Stimulated activated CD4-positive, alpha-beta T cell treated with anti-CD3 and anti-CD28 coated beads, Interleukin-4, amount 100 ng/mL, for 4 hours (primary cell): ENCODE results near the gene KDELR1.
A peak's percentile ranks its signal among the peaks of the same experiment; 100 is the strongest.
"Not testable (repeated sequence)": the region's sequence is repeated elsewhere in the genome, so short reads cannot be mapped to it uniquely, and the experiment has no call there.

ENCODE experiments used
- DNase-seq, 2 experiments: peaks; one replicate each; pipeline ENCODE4 v3.0.0-alpha.2; 2020

KDELR1 gene

GRCh38 chr19:48397263-48398101, 6.1 kb upstream of the KDELR1 start:
- DNase-seq = no peak

DNA sequence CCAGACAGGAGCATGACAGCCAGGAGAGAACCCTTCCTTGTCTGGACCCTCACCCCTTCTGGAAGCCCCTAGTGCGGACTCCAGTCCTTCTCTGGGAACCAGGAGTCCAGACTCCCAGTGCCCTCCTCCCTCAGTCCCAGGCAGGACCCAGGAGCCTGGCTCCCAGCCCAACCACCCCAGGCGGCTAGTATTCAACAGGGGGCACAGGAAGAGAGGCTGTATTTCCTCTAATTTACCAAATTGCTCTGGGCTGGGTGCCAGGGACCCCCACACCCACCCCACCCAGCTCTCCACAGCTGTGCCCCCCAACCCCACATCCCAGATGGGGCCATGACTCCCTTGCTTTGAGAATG, 5.4 kb upstream of the KDELR1 start:
- no peak for DNase-seq

GRCh38 chr19:48396016-48396823, 4.9 kb upstream of the KDELR1 start:
- no peak for DNase-seq

GRCh38 chr19:48395499-48395898, 4.1 kb upstream of the KDELR1 start:
- DNase-seq = no peak

GRCh38 chr19:48395170-48395455, 3.8 kb upstream of the KDELR1 start:
- no peak for DNase-seq

DNA sequence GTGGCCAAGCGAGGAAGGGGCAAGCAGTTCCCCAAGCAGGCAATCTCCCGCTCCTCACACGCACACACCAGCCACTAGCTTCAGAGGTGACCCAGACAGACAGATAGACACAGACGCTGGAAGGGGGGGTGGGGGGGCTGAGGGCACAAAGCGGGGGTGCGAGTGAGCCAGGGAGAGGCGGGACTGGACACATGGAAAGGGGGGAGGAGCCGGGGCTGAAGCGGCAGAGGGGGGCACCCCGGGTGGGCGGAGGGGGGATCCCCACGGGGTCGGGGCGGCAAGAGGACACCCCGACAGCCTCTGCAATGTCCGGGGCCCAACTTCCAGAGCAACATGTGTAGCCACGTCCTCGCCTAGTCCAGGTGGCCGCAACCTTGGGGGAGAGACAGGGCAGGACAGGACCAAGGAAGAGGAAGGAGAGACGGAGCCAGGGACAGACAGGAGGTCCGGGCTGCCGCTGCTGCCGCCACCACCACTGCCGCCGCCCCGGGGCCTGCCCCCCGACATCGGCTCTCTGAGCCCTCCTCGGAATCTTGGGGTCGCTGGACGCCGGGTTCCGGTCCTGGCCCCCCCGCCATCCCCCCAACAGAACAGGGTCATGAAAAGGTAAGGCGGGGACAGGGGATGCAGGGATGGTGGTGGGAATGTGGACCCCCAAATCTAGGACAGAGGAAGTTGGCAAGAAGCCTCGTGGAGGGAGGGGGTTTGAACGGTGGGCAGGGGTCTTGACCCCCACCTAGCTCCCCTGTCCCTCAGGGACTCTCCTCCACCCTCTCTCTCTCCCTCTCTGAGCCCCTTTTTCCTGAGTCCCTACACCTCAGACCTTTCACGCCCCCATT, 3.2 kb upstream of the KDELR1 start:
- no peak for DNase-seq

GRCh38 chr19:48393559-48394330, 2.4 kb upstream of the KDELR1 start, which contains the start of gene GRIN2D:
TSS of gene GRIN2D (plus strand) at chr19:48393668. CDS start at chr19:48398393, 4,725 bp downstream.
- DNase-seq = no peak

- DNase-seq = no peak
Measured at GRCh38 chr19:48392860-48393558, 1.7 kb upstream of the KDELR1 start.

DNA sequence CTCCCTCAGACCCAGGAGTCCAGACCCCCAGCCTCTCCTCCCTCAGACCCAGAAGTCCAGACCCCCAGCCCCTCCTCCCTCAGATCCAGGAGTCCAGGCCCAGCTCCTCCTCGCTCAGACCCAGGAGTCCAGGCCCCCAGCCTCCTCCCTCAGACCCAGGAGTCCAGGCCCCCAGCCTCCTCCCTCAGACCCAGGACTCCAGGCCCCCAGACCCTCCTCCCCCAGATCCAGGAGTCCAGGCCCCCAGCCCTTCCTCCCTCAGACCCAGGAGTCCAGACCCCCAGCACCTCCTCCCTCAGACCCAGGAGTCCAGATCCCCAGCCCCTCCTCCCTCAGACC, 624 bp upstream of the KDELR1 start:
- not testable (repeated sequence) for DNase-seq

DNA sequence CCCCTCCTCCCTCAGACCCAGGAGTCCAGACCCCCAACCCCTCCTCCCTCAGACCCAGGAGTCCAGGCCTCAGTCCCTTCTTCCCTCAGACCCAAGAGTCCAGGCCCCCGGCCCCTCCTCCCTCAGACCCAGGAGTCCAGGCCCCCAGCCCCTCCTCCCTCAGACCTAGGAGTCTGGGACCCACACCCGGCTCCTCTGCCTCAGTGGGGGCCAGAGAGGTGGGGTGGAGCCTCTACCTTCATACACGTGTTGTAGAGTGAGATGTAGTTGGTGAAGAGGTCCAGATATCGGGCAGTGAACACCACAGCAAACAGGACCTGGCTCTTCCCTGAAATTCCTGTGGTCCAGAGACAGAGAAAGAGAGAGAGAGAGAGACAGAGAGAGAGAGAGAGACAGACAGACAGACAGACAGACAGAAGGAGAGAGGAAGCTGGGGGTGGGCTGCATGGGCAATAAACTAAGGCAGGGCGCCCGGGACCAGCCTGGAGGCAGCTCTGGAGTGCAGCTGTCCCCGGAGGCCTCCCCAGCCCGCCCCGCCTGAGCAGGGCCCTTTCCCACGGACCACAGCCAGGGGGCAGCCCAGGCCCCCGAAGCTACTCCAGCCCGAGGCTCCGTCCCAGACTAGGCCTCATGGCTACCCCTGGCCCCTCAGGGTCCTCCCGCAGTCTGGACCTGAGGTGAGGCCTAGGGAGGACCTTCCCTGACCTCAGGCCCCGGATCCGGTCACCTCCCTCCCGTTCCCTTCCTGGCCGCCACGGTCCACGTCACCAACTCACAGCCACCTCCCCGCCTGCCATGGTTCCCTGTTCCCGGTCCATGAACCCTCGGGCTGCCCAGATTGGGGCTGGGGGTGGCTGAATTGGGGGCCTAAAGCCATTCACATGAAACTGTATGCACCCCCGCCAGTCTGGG, 907 bp downstream of the KDELR1 start:
- DNase-seq = peak; percentile 60 to 61

GRCh38 chr19:48386981-48387380, 4.4 kb downstream of the KDELR1 start:
- DNase-seq = no peak

- no peak for DNase-seq
Measured at GRCh38 chr19:48385461-48386087, 5.8 kb downstream of the KDELR1 start.

DNA sequence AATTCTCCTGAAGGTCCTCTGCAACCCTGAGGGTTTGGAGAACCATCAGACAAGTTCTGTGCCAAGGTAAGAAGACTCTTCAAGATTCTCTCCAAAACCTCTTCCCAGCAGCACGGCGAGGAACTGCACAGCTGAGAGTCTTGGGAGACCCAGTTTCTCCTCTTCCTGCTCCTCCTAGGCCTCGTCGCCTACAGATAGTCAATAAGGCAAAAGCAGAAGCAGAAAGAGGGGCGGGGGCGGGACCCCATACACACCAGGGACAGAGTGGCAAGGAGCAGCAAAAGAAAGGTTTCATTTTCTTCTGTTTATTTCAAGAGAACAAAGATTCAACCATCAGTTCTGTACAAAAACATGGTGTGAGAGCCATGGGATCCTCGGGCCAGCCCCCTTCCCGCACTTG, 9.1 kb downstream of the KDELR1 start:
- no peak for DNase-seq

DNA sequence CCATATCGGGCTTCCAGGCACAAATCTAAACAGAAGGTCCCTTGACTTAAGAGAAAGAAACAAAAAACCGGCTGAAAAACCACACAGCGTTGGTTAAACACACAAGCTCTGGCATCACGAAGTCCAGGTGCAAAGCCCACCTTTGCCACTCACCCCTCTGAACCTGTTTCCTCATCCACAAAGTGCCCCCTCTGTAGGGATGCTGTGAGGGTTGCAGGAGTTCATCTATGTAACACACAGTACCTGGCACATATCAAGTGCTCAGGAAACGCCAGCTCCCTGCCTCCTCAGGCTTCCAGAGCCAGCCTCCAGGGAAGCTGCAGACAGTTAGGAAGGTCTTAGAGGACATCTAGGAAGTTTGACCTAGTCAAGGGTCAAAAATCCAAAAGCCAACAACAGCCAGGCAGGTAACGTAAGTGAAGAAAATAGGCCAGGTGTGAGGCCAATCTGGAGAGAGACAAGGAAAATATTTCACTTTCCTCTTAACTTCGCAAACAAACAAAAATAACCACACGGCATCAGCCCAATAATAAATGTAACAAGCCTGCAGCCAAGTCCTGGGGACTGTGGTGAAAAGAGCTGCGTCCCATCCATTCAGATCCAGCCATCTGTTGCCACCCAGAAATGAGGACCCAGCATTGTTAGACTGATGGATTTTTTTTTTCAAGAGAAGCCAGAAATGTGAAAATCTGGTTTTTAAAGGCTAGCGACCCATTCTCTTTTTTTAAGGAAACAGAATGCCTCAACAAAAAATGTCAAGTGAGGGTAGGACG, 10.0 kb downstream of the KDELR1 start:
- no peak for DNase-seq

DNA sequence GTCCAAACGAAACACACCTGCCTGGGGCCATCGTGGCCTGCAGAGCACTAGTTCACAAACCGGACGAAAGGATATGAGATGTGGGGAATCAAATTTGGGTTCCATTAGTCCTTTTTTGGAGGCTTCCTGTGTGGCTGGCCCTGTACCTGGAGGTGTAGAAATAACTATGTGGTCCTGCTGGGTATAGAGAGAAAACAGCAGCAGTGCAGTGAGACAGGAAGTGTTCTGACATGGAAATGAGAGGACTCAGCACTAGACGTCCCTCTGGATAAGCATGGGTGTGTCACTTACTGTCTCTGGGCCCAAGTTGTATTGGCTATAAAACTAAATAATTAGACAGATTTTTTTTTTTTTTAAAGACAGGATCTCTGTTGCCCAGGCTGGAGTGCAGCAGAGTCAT, 12.3 kb downstream of the KDELR1 start:
- DNase-seq = no peak

DNA sequence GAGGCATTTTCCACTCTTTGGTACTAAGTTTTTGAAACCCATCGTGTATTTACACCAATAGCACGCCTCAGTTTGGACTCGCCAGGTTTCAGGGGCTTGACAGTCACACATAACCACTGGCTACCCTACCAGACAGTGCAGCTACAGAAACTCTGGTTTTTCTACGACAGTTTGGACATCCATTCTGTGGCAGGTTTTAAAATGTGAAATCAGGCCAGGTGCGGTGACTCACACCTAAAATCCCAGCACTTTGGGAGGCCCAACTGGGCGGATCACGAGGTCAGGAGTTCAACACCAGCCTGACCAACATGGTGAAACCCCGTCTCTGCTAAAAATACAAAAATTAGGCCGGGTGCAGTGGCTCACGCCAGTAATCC, 13.2 kb downstream of the KDELR1 start:
- DNase-seq = no peak

DNA sequence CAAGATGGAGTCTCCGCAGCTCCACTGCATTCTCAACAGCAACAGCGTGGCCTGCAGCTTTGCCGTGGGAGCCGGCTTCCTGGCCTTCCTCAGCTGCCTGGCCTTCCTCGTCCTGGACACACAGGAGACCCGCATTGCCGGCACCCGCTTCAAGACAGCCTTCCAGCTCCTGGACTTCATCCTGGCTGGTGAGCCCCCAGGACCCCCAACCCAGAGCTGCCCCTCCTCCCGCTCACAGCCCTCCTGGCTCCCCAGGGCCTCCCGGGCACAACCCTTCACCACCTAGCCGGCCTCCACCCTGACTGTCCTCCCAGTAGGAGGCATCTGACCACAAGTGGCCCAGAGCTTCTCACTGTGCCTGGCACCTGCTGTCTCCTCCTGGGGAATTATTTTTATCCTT, 17.8 kb downstream of the KDELR1 start:
- no peak for DNase-seq

DNA sequence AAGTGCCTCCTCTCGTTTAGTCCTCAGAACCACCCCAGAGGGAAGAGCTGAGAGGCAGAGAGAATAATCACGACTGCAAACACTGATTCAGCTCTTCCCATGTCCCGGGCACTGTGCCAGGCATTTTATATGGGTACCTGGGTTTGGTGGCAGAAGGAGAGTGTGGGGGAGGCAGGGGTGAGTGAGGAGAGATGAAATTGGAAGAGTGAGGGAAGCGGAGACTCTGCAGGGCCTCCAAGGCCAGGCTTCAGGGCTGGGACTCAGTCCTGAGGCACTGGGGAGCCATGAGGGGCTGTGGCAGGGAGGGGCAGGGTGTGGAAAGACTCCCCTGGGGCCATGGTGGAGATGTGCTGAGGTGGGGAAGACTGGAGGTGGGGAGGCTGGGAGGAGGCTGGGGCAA, 18.4 kb downstream of the KDELR1 start:
- DNase-seq = no peak

GRCh38 chr19:48371771-48372170, 19.6 kb downstream of the KDELR1 start:
- not testable (repeated sequence) for DNase-seq

GRCh38 chr19:48371367-48371766, 20.0 kb downstream of the KDELR1 start:
- DNase-seq = no peak
